ENCODE measurements around the gene KIRREL2.

The KIRREL2 gene

DNA sequence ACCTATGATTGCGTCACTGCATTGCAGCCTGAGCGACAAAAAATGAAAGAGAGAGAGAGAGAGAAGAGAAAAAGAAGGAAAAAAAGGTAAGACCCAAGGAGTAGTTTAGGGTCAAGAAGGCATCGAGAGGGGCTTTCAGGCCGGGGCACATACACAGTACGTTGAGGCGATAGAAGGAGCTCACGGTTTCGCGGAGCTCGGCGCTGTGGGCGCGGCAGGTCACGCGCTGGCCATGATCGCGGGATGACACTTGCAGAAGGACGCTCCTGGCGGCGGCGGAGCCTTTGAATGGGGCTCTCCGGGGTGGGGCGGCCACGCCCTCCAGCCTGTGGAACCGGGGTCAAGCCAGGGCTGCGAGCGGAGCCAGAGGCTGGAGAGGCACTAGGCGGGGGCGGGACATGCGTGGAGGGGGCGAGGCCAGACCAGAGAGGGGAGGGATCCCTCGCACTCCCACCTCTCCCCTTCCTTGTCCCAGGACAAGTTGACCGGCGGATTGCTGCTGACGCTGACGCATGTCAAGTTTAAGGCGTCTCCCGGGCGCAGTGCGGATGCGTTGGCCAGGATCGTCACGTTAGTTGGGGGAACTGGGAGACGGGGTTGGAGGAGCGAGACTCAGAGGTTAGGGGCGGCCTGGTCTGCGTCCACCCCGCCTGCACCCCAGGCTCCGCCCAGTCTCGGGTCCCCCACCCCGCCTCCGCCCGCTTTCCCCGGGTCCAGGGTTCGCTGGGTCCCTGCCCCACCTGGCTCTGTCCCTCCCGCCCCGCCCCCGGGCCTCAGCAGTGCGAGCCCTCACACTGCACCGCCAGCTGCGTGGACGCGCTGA, 11.3 kb upstream of the KIRREL2 start:
- no peak for DNase-seq (ENCODE audit: low read depth)

- no peak for DNase-seq (ENCODE audit: low read depth)
Measured at GRCh38 chr19:35846038-35846668, 10.6 kb upstream of the KIRREL2 start.

GRCh38 chr19:35847911-35848310, 8.8 kb upstream of the KIRREL2 start:
- DNase-seq (ENCODE audit: low read depth) = no peak

- DNase-seq (ENCODE audit: low read depth) = no peak
Measured at GRCh38 chr19:35848486-35848885, 8.2 kb upstream of the KIRREL2 start.

- DNase-seq (ENCODE audit: low read depth) = no peak
Measured at GRCh38 chr19:35848919-35849505, 7.7 kb upstream of the KIRREL2 start.

GRCh38 chr19:35851213-35852028, 5.3 kb upstream of the KIRREL2 start:
- no peak for DNase-seq (ENCODE audit: low read depth)

DNA sequence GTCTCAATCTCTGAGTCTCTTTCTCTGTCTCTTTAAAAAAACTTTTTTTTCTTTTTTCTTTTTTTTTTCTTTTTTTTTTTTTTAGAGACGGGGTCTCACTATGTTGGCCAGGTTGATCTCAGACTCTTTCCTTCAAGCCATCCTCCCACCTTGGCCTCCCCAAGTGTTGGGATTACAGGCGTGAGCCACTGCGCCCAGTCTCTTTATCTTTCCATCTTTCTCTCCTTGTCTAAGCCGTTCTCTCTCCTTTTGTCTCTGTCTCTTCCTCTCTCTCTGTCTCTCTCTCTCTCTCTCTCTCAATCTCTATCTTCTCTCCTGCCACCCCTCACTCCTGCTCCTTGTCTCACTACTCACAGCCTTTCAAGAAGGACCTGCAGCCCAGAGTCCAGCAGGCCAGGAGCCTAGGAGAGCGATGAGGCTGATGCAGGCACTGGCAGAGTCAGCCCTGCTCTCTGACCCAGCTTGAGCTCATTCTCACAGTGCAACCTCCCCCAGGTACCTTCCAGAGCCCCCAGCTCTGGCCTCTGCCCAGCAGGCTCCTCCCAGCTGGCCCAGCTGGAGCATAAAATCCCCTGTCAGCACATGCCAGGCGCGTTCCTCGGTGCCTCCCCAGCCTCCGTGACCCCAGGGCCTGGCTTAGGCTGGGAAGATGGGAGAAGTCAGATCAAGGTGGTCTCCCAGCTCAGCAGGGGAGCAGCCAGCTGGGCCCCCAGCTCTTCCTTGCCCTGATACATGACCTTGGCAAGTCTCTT, 4.5 kb upstream of the KIRREL2 start, which contains the start of gene NPHS1:
NPHS1 (minus strand) TSS at position 476 of the 752 bp plus-strand sequence. CDS start 667 bp downstream, outside the sequence.
- no peak for DNase-seq (ENCODE audit: low read depth)

DNA sequence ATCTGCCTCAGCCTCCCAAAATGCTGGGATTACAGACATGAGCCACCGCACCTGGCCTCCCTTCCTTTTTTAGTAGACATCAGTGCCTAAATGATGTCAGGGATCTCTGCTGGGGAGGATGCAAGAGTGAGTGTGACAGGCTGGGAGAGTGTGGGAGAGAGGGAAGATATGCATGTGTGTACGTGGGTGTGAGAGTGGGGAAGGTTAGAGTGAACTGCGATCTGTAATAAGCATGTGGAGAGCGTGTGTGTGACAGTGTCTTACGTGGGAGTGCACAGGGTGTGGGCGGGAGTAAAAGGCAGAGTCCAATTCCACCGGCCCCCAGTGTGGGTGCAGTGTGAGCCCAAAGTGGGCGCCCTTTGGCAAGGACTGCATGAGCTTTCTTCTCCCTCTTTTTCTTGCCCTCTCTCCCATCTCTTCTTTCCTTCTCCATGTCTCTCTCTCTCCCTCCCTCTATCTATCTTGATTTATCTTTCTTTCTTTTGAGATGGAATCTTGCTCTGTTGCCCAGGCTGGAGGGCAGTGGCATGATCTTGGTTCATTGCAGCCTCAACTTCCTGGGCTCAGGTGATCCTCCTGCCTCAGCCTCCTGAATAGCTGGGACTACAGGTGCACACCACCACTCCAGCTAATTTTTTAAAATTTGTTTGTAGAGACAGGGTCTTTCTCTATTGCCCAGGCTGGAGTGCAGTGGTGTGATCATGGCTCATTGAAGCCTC, 3.5 kb upstream of the KIRREL2 start:
- DNase-seq (ENCODE audit: low read depth) = no peak

DNA sequence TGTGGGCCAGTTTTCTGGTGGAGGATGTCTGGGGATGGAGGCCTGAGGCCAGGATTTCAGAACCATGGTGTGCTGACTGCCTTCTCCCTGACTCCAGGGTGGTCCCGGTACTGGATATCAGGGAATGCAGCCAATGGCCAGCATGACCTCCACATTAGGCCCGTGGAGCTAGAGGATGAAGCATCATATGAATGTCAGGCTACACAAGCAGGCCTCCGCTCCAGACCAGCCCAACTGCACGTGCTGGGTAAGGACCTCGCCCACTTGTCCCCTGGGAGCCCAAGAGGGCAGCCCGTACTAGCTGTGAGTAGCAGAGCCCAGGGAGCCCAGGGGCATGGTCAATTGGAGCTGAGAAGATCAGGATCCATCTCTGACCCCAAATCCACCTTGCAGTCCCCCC, 1.6 kb downstream of the KIRREL2 start:
- DNase-seq (ENCODE audit: low read depth) = no peak

DNA sequence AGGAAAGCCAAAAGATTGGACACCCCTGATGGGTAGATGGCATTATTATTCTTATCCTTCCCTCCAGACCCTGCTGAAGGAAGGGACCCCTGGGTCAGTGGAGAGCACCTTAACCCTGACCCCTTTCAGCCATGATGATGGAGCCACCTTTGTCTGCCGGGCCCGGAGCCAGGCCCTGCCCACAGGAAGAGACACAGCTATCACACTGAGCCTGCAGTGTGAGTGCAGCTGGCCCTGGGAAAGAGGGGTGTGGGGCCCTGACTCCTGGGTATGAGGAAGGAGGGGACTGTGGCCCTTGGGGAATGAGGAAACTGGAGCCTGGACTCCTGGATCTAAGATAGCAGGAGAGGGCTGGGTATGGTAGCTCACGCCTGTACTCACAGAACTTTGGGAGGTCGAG, 2.7 kb downstream of the KIRREL2 start:
- DNase-seq (ENCODE audit: low read depth) = no peak

GRCh38 chr19:35860436-35860817, 3.7 kb downstream of the KIRREL2 start:
- no peak for DNase-seq (ENCODE audit: low read depth)

DNA sequence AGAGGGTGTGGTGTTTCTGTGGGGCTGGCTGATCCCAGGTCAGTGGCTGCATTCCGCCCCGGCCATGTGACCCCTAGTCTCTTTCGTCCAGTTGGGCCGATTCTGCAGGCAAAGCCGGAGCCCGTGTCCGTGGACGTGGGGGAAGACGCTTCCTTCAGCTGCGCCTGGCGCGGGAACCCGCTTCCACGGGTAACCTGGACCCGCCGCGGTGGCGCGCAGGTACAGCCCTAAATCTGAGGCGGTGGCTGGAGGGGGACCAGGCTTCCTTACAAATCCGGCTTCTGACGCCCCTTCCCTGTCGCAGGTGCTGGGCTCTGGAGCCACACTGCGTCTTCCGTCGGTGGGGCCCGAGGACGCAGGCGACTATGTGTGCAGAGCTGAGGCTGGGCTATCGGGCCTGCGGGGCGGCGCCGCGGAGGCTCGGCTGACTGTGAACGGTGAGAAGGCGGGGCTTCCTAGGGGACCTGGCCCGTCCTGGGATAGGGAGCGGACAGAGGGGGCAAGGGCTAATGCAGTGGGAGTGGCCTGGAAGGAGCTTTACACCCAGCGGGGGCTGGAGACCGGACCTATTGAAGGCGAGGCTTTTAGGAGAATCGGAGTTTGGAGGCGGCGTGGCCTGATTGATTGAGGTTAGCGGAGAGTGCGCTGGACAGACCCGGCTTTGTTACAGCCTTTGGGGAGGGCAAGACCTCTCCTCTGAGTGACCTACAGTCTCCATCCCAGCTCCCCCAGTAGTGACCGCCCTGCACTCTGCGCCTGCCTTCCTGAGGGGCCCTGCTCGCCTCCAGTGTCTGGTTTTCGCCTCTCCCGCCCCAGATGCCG, 4.3 kb downstream of the KIRREL2 start:
- DNase-seq (ENCODE audit: low read depth) = no peak

DNA sequence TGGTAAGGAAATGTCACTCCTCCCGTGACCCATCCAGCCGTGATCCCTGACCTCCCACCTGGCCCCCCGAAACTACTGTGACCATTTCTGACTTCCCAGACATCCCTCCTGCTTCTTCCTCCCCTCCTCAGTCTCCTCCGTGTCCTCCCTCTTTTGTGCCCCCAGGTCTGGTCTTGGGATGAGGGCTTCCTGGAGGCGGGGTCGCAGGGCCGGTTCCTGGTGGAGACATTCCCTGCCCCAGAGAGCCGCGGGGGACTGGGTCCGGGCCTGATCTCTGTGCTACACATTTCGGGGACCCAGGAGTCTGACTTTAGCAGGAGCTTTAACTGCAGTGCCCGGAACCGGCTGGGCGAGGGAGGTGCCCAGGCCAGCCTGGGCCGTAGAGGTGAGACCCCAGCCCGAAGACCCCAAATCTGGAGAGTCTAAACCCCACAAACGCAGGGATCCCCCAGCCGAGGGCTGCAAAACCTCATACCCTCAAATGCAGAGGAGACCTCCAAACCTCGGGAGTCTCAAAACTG, 5.0 kb downstream of the KIRREL2 start:
- DNase-seq (ENCODE audit: low read depth) = no peak

DNA sequence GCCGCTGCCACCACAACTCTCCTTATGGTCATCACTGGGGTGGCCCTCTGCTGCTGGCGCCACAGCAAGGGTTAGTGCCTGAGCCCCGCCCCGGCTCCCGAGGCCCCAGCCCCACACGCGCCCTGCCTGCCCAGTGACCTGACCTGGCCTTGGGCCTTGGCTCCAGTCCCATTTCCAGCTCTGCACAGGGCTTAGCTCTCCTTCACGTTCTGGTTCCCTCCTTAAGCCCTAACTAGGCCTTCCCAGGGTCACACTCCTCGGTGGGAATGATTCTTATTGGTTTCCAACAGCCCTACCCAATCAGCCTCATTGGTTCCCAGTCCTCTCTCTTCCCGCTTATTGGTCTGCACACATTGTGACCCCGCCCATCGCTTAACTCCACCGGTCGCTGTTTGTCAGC, 5.8 kb downstream of the KIRREL2 start:
- no peak for DNase-seq (ENCODE audit: low read depth)

- DNase-seq (ENCODE audit: low read depth) = no peak
Measured at GRCh38 chr19:35863018-35863417, 6.3 kb downstream of the KIRREL2 start.

DNA sequence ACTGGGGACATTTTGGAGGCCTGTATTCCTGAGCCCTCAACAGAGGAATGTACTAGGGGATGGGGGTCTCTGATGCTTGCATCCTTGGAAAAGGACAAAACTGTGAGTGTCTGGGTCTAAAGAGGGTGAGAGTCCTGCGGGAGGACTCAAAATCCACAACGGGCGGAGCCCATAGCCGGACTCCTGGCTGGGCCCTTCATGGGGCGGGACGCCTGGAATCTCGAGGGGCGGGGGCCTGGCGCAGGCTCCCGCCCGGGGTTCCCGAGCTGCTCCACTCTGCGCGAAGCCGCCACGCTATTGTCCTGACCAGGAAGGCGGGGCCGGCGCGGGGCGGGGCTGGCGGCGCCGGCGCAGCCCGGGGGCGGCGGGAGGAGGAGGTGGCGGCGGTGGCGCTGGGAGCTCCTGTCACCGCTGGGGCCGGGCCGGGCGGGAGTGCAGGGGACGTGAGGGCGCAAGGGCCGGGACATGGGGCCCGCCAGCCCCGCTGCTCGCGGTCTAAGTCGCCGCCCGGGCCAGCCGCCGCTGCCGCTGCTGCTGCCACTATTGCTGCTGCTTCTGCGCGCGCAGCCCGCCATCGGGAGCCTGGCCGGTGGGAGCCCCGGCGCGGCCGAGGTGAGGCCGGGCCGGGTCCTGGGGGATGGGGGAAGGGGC, 11.6 kb downstream of the KIRREL2 start, which contains the start of gene APLP1:
APLP1 (plus strand) TSS at position 403 of the 651 bp plus-strand sequence; CDS start at position 466, 63 bp downstream.
- DNase-seq (ENCODE audit: low read depth) = peak; percentile 47

- DNase-seq (ENCODE audit: low read depth) = no peak
Measured at GRCh38 chr19:35868823-35869326, 12.2 kb downstream of the KIRREL2 start.

DNA sequence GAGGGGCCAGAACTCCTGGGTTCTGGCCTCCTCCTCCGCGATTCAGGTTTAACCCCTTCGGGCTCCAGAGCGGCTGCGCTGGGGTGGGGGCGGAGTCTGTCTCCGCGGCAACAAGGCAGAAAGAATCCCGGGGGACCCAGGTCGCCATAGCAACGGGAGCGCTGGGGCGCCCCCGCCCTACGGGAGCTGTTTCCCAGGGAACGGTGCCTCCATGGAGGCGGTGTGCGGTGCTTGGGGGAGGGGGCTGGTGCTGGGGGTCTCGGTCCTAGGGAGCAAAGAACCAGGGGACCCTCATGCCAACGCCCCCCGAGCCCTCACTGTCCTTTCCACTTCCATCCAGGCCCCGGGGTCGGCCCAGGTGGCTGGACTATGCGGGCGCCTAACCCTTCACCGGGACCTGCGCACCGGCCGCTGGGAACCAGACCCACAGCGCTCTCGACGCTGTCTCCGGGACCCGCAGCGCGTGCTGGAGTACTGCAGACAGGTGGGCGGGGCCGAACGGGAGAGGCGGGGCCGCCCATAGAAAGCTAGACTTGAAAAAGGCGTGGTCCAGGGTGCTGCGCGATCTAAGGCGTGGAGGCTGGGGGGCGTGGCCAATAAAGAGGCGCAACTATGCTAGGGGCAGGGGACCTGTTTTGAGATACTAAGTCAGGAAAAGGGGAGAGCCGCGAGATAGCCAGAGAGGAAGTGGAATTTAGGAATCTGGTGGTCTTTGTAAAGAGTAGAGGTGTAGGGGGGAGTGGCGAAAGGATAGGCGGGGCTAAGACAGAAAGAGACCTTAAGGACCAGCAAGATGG, 12.8 kb downstream of the KIRREL2 start:
- peak; percentile 43 for DNase-seq (ENCODE audit: low read depth)

Data from stimulated activated CD8-positive, alpha-beta memory T cell treated with anti-CD3 and anti-CD28 coated beads, Interleukin-12 subunit alpha, Interleukin-12 subunit beta, amount 100 ng/mL, for 1 hour (primary cell).